IMR-90 (cell line): Measurements from ENCODE around the gene ASIC2. TPM values are rescaled to one million over a fixed set of nuclear protein-coding genes. Genes with fewer than 3 reads are reported as not detected.

ENCODE experiments used
- ATAC-seq: fragments of 200-7000 bp; cut with Tn5 transposase; 2 replicates; pipeline ENCODE4 v1.9.1; 2020; ENCODE audit warnings: low read depth, mild to moderate bottlenecking, moderate library complexity
- BruUV-seq: library from RNA; stranded (reverse); fragments of 400-500 nt; replicated peaks from 2 replicates; lab custom pipeline; 2021; lab: Mats Ljungman, UMichigan
- CTCF ChIA-PET: fragments of 300-600 bp; formaldehyde crosslinking; extraction: SDS; loops from one replicate; lab custom pipeline; 2021; ENCODE audit warnings: antibody characterized with exemption; lab: Yijun Ruan, JAX
- POLR2A ChIA-PET: fragments of 300-600 bp; sonication (Branson Sonifier 250); formaldehyde crosslinking; loops from one replicate; lab custom pipeline; 2022; ENCODE audit warnings: antibody characterized with exemption; ENCODE audit not compliant: unreplicated experiment; lab: Charles Lee
- DNase-seq: peaks from one replicate; pipeline ENCODE4 v3.0.0; 2013
- H2AFZ ChIP-seq: replicated peaks from 2 replicates; pipeline ENCODE3; 2013; ENCODE audit warnings: low read length, mild to moderate bottlenecking; ENCODE audit not compliant: poor library complexity
- H2AK5ac ChIP-seq: 2 replicates; pipeline ENCODE4 v1.6.1; 2013; ENCODE audit warnings: low read depth, low read length, inconsistent platforms
- H2AK9ac ChIP-seq: replicated peaks from 2 replicates; pipeline ENCODE3; 2013; ENCODE audit warnings: mild to moderate bottlenecking, low read depth, low read length, moderate library complexity; ENCODE audit not compliant: poor library complexity
- H2BK120ac ChIP-seq: 2 replicates; pipeline ENCODE4 v1.6.1; 2013; ENCODE audit warnings: low read depth, low read length, inconsistent platforms
- H2BK15ac ChIP-seq: 3 replicates; pipeline ENCODE4 v1.6.1; 2013; ENCODE audit warnings: low read depth, low read length, inconsistent platforms
- H2BK20ac ChIP-seq: 2 replicates; pipeline ENCODE4 v1.6.1; 2013; ENCODE audit warnings: low read depth, mild to moderate bottlenecking, inconsistent platforms, low read length, moderate library complexity
- H2BK5ac ChIP-seq: 2 replicates; pipeline ENCODE4 v1.6.1; 2013; ENCODE audit warnings: mild to moderate bottlenecking, low read depth, low read length, inconsistent platforms; ENCODE audit not compliant: poor library complexity, severe bottlenecking
- H3K14ac ChIP-seq: replicated peaks from 2 replicates; pipeline ENCODE4 v1.6.1; 2013; ENCODE audit warnings: low read depth, low read length, inconsistent platforms
- H3K18ac ChIP-seq: 2 replicates; pipeline ENCODE4 v1.6.1; 2013; ENCODE audit warnings: low read depth, low read length, control low read depth
- H3K23ac ChIP-seq: 2 replicates; pipeline ENCODE4 v1.6.1; 2013; ENCODE audit warnings: low read depth, low read length, inconsistent platforms
- H3K27ac ChIP-seq: 2 replicates; pipeline ENCODE4 v1.5.1; 2013; ENCODE audit warnings: mild to moderate bottlenecking, control low read depth, low read length; ENCODE audit not compliant: insufficient read depth
- H3K27me3 ChIP-seq: 2 replicates; pipeline ENCODE4 v1.6.1; 2013; ENCODE audit warnings: low read length; ENCODE audit not compliant: control insufficient read depth, insufficient read depth
- H3K36me3 ChIP-seq: 2 replicates; pipeline ENCODE4 v1.6.1; 2013; ENCODE audit warnings: low read length, mixed read lengths; ENCODE audit not compliant: control insufficient read depth, insufficient read depth
- H3K4ac ChIP-seq: 2 replicates; pipeline ENCODE4 v1.6.1; 2013; ENCODE audit warnings: low read depth, low read length, inconsistent platforms
- H3K4me1 ChIP-seq: 2 replicates; pipeline ENCODE4 v1.6.1; 2013; ENCODE audit warnings: low read length, mixed read lengths; ENCODE audit not compliant: control insufficient read depth, insufficient read depth
- H3K4me2 ChIP-seq: 2 replicates; pipeline ENCODE4 v1.6.1; 2013; ENCODE audit warnings: low read depth, mild to moderate bottlenecking, control low read depth, low read length, moderate library complexity
- H3K4me3 ChIP-seq: 2 replicates; pipeline ENCODE4 v1.5.1; 2013; ENCODE audit warnings: low read depth, mild to moderate bottlenecking, control low read depth, low read length, moderate library complexity; ENCODE audit not compliant: insufficient read depth
- H3K56ac ChIP-seq: 2 replicates; pipeline ENCODE4 v1.6.1; 2013; ENCODE audit warnings: low read length, inconsistent platforms; ENCODE audit not compliant: insufficient read depth; ENCODE audit errors: extremely low read depth
- H3K79me1 ChIP-seq, 2 experiments: 2 replicates each; pipeline ENCODE4 v1.6.1; 2013; ENCODE audit warnings: low read length in 2 of 2, inconsistent platforms in 1 of 2, low read depth in 1 of 2
- H3K9ac ChIP-seq: 2 replicates; pipeline ENCODE4 v1.6.1; 2013; ENCODE audit warnings: low read depth, low read length, control low read depth
- H3K9me1 ChIP-seq: 2 replicates; pipeline ENCODE4 v1.6.1; 2013; ENCODE audit warnings: low read length, inconsistent platforms; ENCODE audit not compliant: insufficient read depth
- H3K9me3 ChIP-seq: 2 replicates; pipeline ENCODE4 v1.6.1; 2013; ENCODE audit warnings: low read length; ENCODE audit not compliant: control insufficient read depth, insufficient read depth
- H4K20me1 ChIP-seq: 2 replicates; pipeline ENCODE4 v1.6.1; 2013; ENCODE audit warnings: low read length, inconsistent platforms; ENCODE audit not compliant: insufficient read depth
- H4K5ac ChIP-seq: 2 replicates; pipeline ENCODE4 v1.6.1; 2013; ENCODE audit warnings: mild to moderate bottlenecking, low read depth, low read length, control low read depth
- H4K8ac ChIP-seq, 2 experiments: 2 replicates each; pipeline ENCODE4 v1.6.1; 2013; ENCODE audit warnings: low read depth in 2 of 2, low read length in 2 of 2, control low read depth in 1 of 2, inconsistent platforms in 1 of 2
- H4K91ac ChIP-seq: 2 replicates; pipeline ENCODE4 v1.6.1; 2013; ENCODE audit warnings: low read depth, low read length, inconsistent platforms; ENCODE audit not compliant: insufficient read depth
- BHLHE40 ChIP-seq: fragments of 150-350 bp; IDR thresholded peaks from 2 replicates; pipeline ENCODE4 v1.6.1; 2016; ENCODE audit warnings: mild to moderate bottlenecking, low read depth, low read length
- CHD1 ChIP-seq: IDR thresholded peaks from 2 replicates; pipeline ENCODE4 v1.6.1; 2012; ENCODE audit warnings: low read depth, low read length, improper control_type of control experiment
- FOS ChIP-seq: fragments of 150-350 bp; IDR thresholded peaks from 2 replicates; pipeline ENCODE4 v1.6.1; 2016; ENCODE audit warnings: low read depth, low read length
- MAZ ChIP-seq: IDR thresholded peaks from 2 replicates; pipeline ENCODE4 v1.6.1; 2012; ENCODE audit warnings: low read depth, mild to moderate bottlenecking, low read length, improper control_type of control experiment, moderate library complexity, borderline replicate concordance
- MXI1 ChIP-seq: IDR thresholded peaks from 2 replicates; pipeline ENCODE4 v1.6.1; 2012; ENCODE audit warnings: low read depth, mild to moderate bottlenecking, low read length, moderate library complexity, borderline replicate concordance
- POLR2A ChIP-seq: IDR thresholded peaks from 2 replicates; pipeline ENCODE4 v1.6.1; 2012; ENCODE audit warnings: mild to moderate bottlenecking, low read depth, low read length
- RCOR1 ChIP-seq: IDR thresholded peaks from 2 replicates; pipeline ENCODE4 v1.6.1; 2012; ENCODE audit warnings: mild to moderate bottlenecking, low read length, improper control_type of control experiment; ENCODE audit not compliant: insufficient replicate concordance
- SMC3 ChIP-seq: fragments of 150-350 bp; IDR thresholded peaks from 2 replicates; pipeline ENCODE4 v1.6.1; 2016; ENCODE audit warnings: low read depth, mild to moderate bottlenecking, antibody characterized with exemption, low read length, moderate library complexity
- USF2 ChIP-seq: fragments of 150-350 bp; IDR thresholded peaks from 2 replicates; pipeline ENCODE4 v1.6.1; 2017; ENCODE audit warnings: mild to moderate bottlenecking, antibody characterized with exemption, low read length, low read depth
- WGBS, 2 experiments: methylation state at CpG; one replicate each; pipeline versions ENCODE4 v1.1.5 to v1.1.7; 2013; ENCODE audit warnings: missing lambda C conversion rate in 2 of 2; ENCODE audit not compliant: insufficient read length in 1 of 2; ENCODE audit errors: extremely low coverage in 2 of 2; 5-methylcytosine and 5-hydroxymethylcytosine counted together
- dilution Hi-C: fragments of 300-500 bp; cut with HindIII; formaldehyde crosslinking; loops from one replicate; pipeline ENCODE4 v1.14.3; 2018; ENCODE audit warnings: low sequenced_read_pairs; ENCODE audit not compliant: unreplicated experiment
- in situ Hi-C: fragments of 300-500 bp; cut with MboI; formaldehyde crosslinking; loops from 3 replicates; pipeline ENCODE4 v1.14.3; 2019; ENCODE audit warnings: low sequenced_read_pairs, inconsistent platforms, mixed read lengths
- intact Hi-C: fragments of 100-400 bp; cut with micrococcal nuclease; formaldehyde crosslinking; loops from 2 replicates; pipeline ENCODE4 v1.10.0; 2022
- polyA plus RNA-seq, 3 experiments: library from polyadenylated mRNA; depleted of rRNA; stranded (reverse); fragments of >200 nt; gene quantifications; 2 replicates each; pipeline ENCODE4 v1.2.3, GENCODE V29; 2012; ENCODE audit warnings: low replicate concordance in 1 of 3
- total RNA-seq: library from RNA; depleted of rRNA; stranded (reverse); fragments of >200 nt; gene quantifications from 2 replicates; pipeline ENCODE4 v1.2.3, GENCODE V29; 2012

The ASIC2 gene
- total and polyA plus RNA-seq, 2 of the 4 experiments (the other 2 are of a cell fraction): under 0.01 to 0.15 TPM

DNA sequence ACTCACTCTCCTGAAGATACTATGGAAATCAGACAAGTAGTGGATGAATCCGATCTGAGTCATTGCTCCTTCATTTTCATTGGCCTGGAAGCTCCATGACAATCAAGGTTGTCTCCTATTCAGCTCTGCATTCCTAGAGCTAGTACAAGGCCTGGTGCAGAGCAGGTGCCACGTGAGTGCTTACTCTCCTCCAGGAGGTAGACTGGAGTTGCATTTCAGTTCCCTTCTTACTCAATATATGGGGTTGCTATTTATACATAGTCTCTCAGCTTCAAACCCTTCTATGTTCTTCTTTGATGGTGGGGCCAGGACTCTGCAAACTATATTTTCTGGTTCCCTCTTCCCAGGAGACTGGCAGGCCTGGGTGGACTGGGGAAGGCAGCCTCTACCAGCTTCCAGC lies 148.3 kb downstream of the ASIC2 start:
- H3K9ac ChIP-seq: no peak overlapping the region
- no peaks in the 10 kb centered on the region for H3K4me1 ChIP-seq
- H3K9me3 ChIP-seq: no peaks in the 10 kb centered on the region
- no peak overlapping the region for H2BK20ac ChIP-seq
- no peak for TF ChIP-seq CHD1
- TF ChIP-seq POLR2A: no peak
- TF ChIP-seq SMC3: no peak
- TF ChIP-seq RCOR1: no peak
- no peak for TF ChIP-seq USF2
- no peak for TF ChIP-seq MAZ
- TF ChIP-seq FOS: no peak
- no peak for TF ChIP-seq MXI1
- TF ChIP-seq BHLHE40: no peak
- no peak overlapping the region for H3K4me2 ChIP-seq
- CTCF ChIA-PET: no interaction called here
- BruUV-seq: no TSS peak
- POLR2A ChIA-PET: no interaction called here
- no peaks in the 10 kb centered on the region for H3K9me1 ChIP-seq
- ATAC-seq: no peak
- no peak overlapping the region for H4K5ac ChIP-seq
- H2AFZ ChIP-seq: no peak overlapping the region
- H3K27me3 ChIP-seq: no peaks in the 10 kb centered on the region
- no peak overlapping the region for H4K8ac ChIP-seq
- no peak overlapping the region for H3K18ac ChIP-seq
- in situ Hi-C loops: loop anchor here (10.0 kb wide), 1 partner anchor 60 kb away; no protein-coding TSS in a partner anchor
- H4K20me1 ChIP-seq: no peaks in the 10 kb centered on the region
- no CpG with 5 or more reads among the region's 2 CpGs for WGBS, 2 experiments
- H2AK5ac ChIP-seq: no peak overlapping the region
- H3K79me1 ChIP-seq: no peaks in the 10 kb centered on the region
- no peak for DNase-seq
- H2BK5ac ChIP-seq: no peak overlapping the region
- no peak overlapping the region for H4K91ac ChIP-seq
- no peak overlapping the region for H3K56ac ChIP-seq
- no peak overlapping the region for H3K27ac ChIP-seq
- no peak overlapping the region for H3K4ac ChIP-seq
- no peak overlapping the region for H2AK9ac ChIP-seq
- H2BK120ac ChIP-seq: no peak overlapping the region
- dilution Hi-C loops: no loop called here
- intact Hi-C loops: loop anchor here (10.0 kb wide), 2 partner anchors 80 to 140 kb away; no protein-coding TSS in a partner anchor
- H3K23ac ChIP-seq: no peak overlapping the region
- H3K14ac ChIP-seq: no peak overlapping the region
- H2BK15ac ChIP-seq: no peak overlapping the region
- H3K36me3 ChIP-seq: no peaks in the 10 kb centered on the region
- no peak overlapping the region for H3K4me3 ChIP-seq
